GM19463 (cell line): Measurements from ENCODE around the gene SLC16A11.

Source experiments
- ATAC-seq: cut with Tn5 transposase; IDR thresholded peaks from one replicate; pipeline ENCODE4 v1.9.1; 2021; ENCODE audit warnings: mild to moderate bottlenecking, moderate library complexity; ENCODE audit not compliant: unreplicated experiment

Gene SLC16A11

DNA sequence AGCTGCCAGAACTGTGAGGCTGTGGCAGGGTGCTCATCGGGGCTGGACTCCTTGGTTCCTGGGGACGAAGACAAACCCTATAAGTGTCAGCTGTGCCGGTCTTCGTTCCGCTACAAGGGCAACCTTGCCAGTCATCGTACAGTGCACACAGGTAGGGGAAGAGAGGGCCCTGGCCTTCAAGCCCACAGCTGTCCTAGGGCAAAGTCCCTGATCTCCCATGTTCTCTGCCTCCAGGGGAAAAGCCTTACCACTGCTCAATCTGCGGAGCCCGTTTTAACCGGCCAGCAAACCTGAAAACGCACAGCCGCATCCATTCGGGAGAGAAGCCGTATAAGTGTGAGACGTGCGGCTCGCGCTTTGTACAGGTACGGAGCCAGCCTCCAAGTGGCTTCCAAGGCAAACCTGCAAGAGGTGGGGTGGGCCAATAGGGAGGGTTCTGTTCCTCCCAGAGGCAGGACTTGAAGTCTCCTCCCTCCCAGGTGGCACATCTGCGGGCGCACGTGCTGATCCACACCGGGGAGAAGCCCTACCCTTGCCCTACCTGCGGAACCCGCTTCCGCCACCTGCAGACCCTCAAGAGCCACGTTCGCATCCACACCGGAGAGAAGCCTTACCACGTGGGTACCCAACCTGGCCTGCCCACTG lies 17.3 kb downstream of the SLC16A11 start:
- ATAC-seq = no peak

DNA sequence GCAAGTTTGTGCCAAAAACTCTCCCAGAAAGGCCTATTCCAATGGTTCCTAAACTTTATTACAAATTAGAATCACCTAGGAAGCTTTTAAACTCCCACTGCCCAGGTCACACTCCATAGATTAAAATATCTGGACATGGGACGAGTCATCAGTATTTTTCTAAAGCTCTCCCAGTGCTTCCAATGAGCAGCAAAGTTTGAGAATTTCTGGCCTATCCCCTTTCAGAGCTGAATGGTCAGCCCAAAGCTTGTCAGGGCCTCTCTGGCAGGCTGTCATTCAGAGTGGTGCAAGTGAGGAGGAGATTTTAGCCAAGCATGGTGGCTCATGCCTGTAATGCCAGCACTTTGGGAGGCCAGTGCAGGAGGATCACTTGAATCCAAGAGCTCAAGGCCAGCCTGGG lies 18.6 kb downstream of the SLC16A11 start:
- ATAC-seq = no peak

DNA sequence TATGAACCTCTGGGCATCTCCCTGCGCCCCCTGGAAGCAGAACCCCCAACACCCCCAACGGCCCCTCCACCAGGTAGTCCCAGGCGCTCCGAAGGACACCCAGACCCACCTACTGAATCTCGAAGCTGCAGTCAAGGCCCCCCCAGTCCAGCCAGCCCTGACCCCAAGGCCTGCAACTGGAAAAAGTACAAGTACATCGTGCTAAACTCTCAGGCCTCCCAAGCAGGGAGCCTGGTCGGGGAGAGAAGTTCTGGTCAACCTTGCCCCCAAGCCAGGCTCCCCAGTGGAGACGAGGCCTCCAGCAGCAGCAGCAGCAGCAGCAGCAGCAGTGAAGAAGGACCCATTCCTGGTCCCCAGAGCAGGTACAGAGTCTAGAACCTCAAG lies 19.5 kb downstream of the SLC16A11 start:
- ATAC-seq = no peak

DNA sequence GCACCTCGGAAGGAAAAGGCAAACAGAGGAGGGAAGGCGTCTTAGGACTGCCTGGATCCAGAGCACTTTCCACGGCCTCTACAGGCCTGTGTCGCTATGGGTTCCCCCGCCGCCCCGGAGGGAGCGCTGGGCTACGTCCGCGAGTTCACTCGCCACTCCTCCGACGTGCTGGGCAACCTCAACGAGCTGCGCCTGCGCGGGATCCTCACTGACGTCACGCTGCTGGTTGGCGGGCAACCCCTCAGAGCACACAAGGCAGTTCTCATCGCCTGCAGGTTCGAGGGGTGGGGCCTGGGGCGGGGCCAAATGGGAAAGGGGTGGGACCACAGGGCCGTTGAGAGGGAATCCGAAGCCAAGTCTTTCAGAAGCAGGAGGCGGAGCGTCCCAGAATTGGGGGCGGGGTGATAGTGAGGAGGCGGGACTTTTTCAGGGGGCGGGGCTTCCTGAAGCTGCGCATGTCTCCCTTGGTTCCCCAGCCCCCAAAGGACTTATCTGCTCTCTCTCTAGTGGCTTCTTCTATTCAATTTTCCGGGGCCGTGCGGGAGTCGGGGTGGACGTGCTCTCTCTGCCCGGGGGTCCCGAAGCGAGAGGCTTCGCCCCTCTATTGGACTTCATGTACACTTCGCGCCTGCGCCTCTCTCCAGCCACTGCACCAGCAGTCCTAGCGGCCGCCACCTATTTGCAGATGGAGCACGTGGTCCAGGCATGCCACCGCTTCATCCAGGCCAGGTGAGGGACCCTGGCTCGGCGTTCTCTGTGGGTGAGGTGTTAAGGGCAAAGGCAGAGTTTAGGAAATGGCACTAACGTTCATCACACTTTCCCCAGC lies 20.1 kb downstream of the SLC16A11 start:
- ATAC-seq = no peak

DNA sequence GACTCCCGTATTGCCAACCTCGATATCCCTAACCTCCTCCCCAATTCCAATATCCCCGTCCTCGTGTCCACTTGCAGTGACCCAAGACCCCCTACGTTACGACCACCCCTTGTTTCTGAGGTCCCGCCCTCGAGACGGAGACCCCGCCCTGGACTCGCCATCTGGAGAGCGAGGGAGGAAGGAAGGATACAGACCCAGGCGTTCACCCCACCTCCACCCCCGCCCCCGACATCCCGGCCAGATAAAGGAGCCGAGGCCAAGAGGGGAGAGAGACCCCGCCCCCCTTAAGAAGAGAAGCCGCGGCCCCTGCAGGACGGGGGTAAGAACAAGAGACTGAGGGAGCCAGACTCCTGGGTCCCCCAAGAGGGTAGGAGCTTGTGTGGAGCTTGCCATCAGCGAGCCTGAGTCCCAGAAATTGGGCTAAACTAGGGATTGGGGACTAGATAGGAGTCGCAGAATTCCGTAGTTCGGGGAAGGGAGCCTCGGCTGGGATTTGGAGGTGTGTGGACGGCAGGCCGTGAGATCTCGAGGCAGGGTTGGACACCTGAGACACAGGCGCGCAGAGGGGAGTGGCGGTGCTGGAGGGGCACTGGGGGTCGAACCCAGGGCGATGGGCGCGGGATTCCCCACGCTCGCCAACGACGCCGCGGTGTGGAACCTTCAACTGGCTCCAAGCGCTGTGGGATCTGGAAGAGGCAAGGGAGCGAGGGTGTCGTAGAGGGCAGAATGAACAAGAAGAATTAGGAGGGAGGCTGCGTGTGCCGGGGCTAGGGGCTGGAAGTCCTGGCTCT lies 20.9 kb downstream of the SLC16A11 start, which contains the start of gene BCL6B:
BCL6B (plus strand) TSS at position 270 of the 791 bp plus-strand sequence. CDS start 622 bp downstream, outside the sequence.
- no peak for ATAC-seq

DNA sequence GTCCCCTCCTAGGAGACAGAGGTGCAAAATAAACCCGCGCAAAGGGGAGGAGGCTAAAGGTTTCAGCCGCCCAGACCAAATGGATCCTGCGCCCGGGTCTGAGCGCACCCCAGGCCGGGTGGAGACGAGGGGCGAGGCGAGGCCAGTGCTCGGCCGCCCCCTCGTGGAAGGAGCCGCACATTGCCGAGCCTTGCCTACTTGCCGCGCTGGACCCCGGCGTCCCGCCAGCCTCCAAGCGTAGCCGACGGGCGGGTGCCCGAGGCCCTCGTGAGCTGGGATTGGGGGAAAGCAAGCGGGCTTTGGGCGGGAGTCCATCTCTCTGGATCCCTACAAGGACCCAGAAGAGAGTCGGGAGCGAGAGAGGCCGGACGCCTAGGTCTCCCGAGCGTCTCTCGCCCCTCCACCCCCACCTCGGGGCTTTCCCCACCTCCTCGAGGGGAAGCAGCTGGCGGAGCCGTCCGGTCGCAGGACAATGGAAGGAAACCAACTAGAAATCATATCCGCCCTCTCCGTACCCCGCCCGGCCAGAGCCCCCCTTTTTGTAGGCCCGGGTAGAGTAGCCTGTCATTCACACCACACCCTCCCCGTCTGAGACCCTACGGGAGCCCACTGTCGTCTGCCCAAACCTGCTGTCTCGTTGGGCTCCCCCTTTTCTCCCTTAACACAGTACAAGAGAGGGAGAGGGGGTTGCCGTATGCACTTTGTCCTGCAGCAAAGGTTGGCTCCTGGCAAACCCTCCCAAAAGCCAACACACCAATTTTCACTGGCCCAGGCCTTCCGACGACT lies 21.7 kb downstream of the SLC16A11 start:
- ATAC-seq = peak; percentile 78

DNA sequence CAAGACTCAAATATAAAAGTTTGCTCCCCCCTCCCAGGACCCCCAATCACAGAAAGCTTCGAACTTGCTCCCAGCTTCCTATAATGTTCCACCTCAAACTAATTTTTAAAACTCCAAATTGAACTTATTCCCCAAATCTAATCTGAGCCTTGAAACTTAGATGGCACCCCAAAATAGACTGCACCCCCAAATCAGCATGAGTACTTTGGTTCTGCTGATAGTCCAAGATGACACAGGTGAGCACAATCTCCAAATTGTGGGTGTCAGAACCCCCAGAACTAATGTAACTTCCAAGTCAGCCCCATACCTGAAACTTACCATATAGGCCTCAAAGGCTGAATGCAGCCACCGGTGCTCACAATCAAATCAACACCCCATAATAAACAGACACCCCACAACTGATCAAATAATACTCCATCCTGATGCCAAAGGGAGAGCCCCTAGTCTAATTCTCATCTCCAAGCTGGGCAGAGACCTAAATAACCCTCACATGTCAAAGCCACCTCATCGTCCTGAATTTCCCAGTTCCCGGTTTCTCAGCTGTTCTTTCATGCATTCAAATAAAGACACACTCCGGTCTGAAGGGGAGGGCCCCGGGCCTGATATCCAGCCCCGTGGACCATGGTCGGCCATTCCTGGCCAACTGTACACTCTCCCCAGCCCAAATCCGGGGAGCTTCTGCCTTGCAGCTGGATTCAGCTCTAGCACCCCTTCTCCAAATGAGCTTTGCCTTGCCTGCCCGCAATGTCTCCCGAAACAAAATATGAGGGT lies 22.8 kb downstream of the SLC16A11 start:
- ATAC-seq = no peak

DNA sequence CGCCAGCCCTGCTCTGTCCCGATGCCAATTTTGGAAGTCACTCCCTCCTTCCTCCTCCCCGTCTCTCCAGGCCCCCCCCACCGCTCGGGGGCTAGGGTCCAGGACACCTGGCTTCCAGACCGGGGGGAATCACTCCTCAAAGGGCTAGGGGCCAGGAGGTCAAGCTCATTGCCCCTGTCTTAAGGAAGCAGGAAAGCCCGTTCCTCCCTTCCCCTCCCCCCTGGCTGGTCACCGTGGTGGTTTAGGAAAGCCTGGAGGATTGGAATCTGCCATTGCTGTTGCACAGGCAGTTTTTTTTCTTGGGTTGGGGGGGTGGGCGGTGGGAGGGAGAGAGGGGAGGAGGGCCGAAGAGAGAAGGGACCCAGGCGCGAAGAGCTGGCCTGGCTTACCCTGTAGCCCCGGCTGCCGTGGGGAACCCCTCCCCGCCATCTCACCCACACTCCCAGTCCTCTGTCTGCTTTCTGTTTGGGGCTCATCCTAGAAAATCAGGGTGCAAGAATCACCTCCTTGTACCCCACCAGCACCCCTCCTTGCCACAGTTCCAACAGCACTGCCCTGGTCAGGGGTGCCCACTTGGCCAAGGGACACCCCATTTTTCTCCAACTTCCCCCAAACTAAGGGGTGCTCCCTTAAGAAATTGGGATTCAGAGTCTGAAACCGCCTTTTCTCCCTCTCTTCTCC lies 23.9 kb downstream of the SLC16A11 start:
- no peak for ATAC-seq

DNA sequence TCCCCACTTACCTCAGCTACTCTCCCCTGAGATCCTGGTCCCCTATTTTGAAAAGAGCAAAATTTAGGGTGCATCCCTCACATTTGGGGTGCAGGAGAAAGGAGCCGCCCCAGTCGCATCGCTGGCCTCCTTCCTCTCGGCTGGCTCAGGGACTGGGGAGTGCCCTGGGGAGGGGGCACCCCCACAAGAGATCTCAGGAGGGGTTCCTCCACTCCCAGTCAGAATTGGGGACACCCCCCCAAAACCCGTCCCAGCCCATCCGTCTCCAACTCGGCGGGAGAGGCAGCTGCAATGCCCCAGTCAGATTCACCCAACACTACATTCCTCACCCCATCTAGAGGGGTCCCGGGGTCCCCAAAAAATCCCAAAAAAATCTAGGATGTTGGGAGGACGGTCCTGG lies 24.5 kb downstream of the SLC16A11 start:
- ATAC-seq = no peak

DNA sequence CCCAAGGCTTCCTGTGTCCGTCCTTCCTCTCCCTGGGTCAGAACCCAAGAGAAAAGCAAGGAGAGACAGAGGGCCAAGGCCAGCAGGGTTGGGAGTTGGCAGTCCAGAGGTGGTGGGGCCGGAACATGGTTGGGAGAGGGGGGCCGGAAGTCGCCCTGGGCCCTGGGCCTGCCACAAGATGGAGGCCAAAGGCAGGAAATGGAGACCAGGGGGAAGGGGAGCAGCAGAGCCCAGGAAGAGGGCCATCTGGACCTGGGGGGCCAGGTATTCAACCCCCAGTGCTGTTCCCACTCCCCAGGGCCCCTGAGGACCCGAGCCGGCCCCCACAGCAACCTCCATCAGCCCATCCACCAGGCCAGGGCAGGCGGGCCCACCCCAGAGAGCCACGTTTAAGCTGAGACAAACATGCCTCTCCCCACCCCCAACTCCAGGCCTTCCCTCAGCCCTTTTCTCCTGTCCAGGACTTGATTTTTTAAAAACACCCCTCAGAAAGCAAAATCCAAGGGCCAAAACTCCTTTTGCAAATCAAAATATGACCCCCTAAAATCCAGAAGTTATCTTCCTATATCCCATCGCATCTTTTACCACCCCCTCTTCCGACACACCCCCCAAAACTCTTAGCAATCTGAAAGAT lies 25.4 kb downstream of the SLC16A11 start:
- no peak for ATAC-seq

DNA sequence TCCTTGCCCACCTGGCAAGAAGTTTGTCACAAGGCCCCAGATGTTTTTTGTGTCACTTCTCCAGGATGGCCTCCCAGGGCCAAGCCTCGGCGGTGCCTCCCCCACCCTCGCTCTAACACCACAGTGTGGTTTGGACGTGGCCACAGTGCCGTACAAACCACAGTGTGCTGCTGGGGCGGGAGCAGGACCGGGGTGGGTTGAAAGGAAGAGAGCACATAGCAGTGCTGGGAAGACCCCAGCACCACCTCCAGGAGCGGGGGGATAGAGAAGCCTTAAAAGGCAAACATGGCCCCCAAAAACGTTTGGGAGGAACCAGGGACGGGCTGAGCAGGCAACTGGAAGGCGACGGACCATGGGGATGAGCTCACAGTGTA lies 26.1 kb downstream of the SLC16A11 start:
- ATAC-seq = no peak

DNA sequence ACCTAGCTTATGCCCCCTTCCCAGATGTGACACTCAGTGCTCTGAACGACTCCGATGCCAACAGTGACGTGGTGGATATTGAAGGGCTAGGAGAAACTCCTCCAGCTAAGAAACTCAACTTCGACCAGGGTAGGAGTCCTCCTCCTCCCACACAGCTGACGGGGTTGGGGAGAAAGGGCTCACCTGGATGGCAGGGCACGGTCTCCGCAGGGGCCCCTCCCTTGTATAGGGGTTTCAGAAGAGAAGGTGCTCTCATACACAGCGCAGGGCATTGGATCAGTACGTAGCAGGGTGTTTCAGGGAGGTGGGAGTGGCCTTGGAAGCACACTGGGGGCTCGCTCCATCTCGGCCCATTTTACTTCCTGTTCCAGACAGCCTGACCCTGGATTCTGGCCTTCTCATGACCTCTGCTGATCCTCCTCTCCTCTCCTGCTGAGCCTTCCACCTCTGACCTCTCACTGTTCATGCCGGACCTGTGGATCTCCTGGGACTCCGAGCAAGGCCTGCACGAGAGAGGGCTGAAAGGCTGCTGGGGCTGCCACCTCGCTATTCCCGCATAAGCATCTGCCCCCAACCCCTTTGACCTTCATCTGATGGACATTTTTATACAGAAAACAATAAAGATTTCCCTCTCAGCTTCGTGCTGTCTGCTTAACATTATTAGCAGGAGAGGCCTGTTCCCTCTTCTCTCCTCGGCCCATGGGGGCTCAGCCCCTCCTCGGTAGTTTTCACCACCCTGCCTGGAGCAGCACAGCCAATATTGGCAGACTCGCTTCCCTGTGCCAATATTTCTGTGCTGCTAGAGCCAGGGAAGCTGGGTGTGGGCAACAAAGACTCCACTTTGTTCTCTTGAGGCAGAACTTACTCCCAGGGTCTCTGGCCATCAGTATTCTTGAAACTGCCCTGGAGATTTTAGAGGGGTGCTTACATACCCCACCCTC lies 26.7 kb downstream of the SLC16A11 start:
- no peak for ATAC-seq

DNA sequence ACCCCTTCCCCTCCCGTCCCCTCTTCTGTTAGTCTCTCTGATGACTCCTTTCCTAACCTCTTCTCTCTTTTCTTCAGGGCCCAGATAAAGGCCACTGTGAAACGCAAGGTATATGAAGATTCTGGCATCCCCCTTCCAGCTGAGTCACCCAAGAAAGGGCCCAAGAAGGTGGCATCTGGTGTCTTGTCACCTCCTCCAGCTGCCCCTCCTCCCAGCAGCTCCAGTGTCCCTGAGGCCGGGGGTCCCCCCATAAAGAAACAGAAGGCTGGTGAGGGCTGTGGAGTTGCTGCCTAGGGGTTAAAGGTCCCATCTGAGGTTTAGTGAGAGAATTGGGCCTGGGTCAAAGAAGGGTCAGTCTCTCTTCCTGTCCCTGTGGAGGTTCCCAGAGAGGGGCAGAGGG lies 27.5 kb downstream of the SLC16A11 start:
- no peak for ATAC-seq

DNA sequence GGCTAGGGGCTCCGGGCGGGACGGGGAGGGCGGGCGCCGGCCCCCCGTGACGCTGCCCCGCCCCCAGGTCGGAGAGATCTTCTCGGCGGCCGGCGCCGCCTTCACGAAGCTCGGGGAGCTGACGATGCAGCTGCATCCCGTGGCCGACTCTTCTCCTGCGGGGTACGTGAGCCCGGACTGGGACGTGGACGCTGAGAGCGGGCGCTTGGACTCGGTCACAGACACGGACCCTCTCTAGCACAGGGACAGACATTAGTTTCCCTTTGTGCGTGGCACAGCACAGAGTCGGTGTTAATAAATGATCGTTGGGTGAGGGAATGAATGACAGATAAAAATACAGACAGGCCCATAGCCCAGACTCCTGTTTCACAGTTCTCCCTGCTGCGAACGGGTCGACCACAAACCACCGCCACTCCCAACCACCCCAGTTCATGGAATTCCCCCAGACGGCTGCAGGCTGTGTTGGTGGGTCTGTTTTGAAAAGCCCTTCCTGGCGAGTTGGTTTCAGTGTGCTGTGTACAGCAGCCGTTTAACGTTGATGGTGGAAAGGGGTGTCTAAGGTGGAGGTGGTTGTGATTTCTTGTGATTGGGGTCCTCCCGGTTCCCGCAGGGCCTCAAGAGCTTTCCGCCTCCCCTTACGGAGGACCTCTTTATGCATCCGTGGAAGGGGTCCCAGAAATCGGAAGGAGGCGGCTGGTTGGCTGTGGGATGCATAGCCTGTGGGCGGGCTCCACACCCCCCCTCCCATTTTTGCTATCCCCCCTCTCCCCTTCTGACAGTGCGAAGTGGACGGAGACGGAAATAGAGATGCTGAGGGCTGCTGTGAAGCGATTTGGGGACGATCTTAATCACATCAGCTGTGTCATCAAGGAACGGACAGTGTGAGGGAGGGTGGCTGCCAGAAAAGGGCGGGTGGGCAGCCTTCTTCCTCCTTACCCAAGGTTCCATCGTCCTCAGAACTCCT lies 28.6 kb downstream of the SLC16A11 start:
- ATAC-seq = peak; percentile 19

DNA sequence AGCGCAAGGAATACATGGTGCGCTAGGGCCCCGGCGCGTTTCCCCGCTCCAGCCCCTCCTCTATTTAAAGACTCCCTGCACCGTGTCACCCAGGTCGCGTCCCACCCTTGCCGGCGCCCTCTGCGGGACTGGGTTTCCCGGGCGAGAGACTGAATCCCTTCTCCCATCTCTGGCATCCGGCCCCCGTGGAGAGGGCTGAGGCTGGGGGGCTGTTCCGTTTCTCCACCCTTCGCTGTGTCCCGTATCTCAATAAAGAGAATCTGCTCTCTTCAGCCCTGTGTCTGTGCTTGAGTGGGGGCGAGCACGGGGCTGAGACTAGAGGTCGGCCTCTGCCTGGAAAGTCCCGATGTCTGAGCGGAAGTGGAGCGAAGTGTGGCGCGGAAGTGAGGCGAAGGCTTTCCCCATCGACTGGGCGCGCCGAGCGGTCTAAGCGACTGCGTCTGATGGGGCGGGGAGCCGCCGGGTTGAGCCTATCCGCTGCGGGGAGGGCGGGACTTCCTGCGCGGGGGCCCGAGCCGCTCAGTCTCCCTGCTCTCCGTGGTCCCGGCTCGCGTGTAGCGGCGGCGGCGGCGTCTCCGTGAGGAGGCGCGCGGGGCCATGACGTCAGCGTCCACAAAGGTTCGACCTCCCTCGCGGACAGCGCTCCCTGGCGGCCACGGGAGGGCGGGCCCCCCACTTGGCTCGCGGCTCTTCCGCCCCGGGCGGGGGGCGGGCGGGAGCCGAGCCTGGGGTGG lies 29.5 kb downstream of the SLC16A11 start:
- peak; percentile 85 for ATAC-seq

DNA sequence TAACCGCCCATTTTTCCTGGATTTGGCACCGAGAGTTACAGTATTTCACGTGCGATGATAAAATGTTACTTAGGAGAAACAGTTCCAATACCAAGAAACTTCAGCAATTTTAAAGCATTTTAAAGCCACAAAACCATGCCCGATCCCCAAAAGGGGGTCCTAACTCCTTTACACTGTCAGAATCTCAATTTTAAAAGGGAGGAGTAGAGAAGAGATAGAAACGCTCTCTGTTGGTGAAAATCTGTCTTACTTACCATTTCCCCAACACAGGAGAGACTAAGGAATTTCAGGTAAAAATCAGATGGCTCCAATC lies 32.0 kb downstream of the SLC16A11 start:
- ATAC-seq = no peak
